Lower leg skin (tissue), 4 donors: ENCODE results near the gene BEX5. TPM values are rescaled to one million over a fixed set of nuclear protein-coding genes. Genes with fewer than 3 reads are reported as not detected.
"Not testable (repeated sequence)": the region's sequence is repeated elsewhere in the genome, so short reads cannot be mapped to it uniquely, and the experiment has no call there.

ENCODE experiments used
- DNase-seq, 2 donors: peaks; one replicate each; pipeline ENCODE4 v3.0.0-alpha.2; 2019; ENCODE audit warnings: low spot score in 2 of 2
- H3K4me3 ChIP-seq: fragments of 200-600 bp; sonication (generic); 2 replicates; pipeline ENCODE4 v1.5.1; 2017; ENCODE audit warnings: mild to moderate bottlenecking, low read depth; ENCODE audit not compliant: poor library complexity, severe bottlenecking
- POLR2A ChIP-seq, 2 donors: fragments of 450-650 bp; IDR thresholded peaks; one replicate each; pipeline ENCODE4 v1.6.1; 2016 to 2017; ENCODE audit warnings: antibody characterized with exemption in 2 of 2, mild to moderate bottlenecking in 1 of 2, moderate library complexity in 1 of 2
- WGBS, 2 donors: methylation state at CpG; one replicate each; pipeline ENCODE4 v1.1.5; 2018; 5-methylcytosine and 5-hydroxymethylcytosine counted together
- intact Hi-C: fragments of 100-400 bp; cut with DNase I; formaldehyde crosslinking; loops from one replicate; pipeline ENCODE4 v1.15.0; 2023; ENCODE audit warnings: low total_unique reads
- total RNA-seq, 4 donors: library from RNA; depleted of rRNA; stranded (reverse); fragments of >200 nt; gene quantifications; one replicate each; pipeline ENCODE4 v1.1.0, GENCODE V29; 2016
- TF ChIP-seq, protein P1 (sequence below), 3 donors: fragments of 450-650 bp; IDR thresholded peaks; one replicate each; pipeline ENCODE4 v1.5.1; 2016; ENCODE audit warnings: antibody characterized with exemption in 3 of 3, mild to moderate bottlenecking in 3 of 3, moderate library complexity in 2 of 3

The BEX5 gene
- total RNA-seq = 1 to 10 TPM; 1.3 to 6.4 (median 3.0) TPM

GRCh38 chrX:102155806-102156179, at the start of gene BEX5:
Gene BEX5 (minus strand): TSS chrX:102155977. CDS start chrX:102154265, 1,712 bp downstream.
- TF ChIP-seq POLR2A (IDR thresholded peaks at IDR 0.05) = no peak
- TF ChIP-seq, protein P1, sequence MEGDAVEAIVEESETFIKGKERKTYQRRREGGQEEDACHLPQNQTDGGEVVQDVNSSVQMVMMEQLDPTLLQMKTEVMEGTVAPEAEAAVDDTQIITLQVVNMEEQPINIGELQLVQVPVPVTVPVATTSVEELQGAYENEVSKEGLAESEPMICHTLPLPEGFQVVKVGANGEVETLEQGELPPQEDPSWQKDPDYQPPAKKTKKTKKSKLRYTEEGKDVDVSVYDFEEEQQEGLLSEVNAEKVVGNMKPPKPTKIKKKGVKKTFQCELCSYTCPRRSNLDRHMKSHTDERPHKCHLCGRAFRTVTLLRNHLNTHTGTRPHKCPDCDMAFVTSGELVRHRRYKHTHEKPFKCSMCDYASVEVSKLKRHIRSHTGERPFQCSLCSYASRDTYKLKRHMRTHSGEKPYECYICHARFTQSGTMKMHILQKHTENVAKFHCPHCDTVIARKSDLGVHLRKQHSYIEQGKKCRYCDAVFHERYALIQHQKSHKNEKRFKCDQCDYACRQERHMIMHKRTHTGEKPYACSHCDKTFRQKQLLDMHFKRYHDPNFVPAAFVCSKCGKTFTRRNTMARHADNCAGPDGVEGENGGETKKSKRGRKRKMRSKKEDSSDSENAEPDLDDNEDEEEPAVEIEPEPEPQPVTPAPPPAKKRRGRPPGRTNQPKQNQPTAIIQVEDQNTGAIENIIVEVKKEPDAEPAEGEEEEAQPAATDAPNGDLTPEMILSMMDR (IDR thresholded peaks at IDR 0.05) = no peak
- peak; percentile 27 to 87 for DNase-seq
- 0 to 25% methylated on average over 8 to 15 of the region's 15 CpGs for WGBS, 2 donors
- peak within 1 kb of the TSS; percentile 17 for H3K4me3 ChIP-seq
- intact Hi-C loops = no loop called here

GRCh38 chrX:102185967-102186720, 30.4 kb upstream of the BEX5 start:
- no peak overlapping the region for H3K4me3 ChIP-seq
- intact Hi-C loops = no loop called here
- 70 to 85% methylated on average over 7 of the region's 7 CpGs for WGBS, 2 donors
- no peak for TF ChIP-seq POLR2A (IDR thresholded peaks at IDR 0.05)
- TF ChIP-seq, protein P1 (IDR thresholded peaks at IDR 0.05) = no peak
- DNase-seq = no peak

DNA sequence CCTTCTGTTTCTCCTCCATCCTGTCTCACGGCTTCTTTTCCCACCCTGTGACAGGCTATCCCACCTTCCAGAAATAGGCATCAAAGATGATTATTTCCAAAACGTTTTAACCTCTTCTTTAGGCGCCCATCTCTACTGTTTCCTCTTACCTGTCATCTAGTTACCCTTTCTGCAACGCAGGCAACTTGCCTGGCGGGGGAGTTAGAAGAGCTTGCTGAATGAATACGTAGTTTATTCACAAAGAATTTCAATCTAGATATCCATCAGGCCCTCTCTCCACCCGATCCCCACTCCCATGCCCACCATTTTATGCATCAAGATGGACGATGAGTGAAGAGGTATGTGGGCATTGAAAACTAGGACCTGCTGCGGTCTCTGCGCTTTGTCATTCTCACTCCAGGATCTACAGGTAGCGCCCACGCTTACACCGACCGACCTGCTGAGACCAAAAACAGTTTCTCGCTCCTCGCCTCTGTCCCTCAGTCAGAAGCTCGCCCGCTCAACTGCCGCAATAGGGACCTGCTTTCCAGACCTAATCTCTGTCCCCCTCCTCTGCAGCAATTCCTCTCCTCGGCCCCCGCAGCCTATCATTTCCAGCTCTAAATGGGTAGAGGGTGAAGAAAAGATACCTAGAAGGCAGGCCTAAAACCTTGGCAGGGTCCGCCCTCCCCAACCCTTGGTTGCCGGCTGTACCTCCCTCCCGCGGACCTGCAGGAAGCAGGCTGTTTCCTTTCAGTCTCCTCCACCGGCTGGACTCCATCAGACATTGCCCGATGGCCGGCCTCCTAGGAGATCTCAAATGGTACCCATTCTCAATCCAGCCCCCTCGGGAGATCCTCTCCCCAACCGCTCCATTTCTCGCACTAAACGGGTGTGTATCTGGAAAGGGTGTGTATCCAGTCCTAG, 624 bp downstream of the BEX5 start:
- DNase-seq = peak in 1 of 2 donors; percentile 86
- 2 to 37% methylated on average over 32 of the region's 32 CpGs for WGBS, 2 donors
- H3K4me3 ChIP-seq = peak overlapping the region; percentile 17
- TF ChIP-seq, protein P1 (IDR thresholded peaks at IDR 0.05) = no peak
- no peak for TF ChIP-seq POLR2A (IDR thresholded peaks at IDR 0.05)
- intact Hi-C loops = no loop called here

- 2 to 17% methylated on average over 6 to 11 of the region's 11 CpGs for WGBS, 2 donors
- H3K4me3 ChIP-seq = no peak overlapping the region
- no peak for DNase-seq
- TF ChIP-seq POLR2A (IDR thresholded peaks at IDR 0.05) = no peak
- TF ChIP-seq, protein P1 (IDR thresholded peaks at IDR 0.05) = no peak
- intact Hi-C loops = no loop called here
Measured at GRCh38 chrX:102154218-102154860, 1.4 kb downstream of the BEX5 start.

- 45% methylated on average over 15 of the region's 31 CpGs; no CpG with 5 or more reads in 1 of the 2 donors for WGBS, 2 donors
- H3K4me3 ChIP-seq, DNase-seq, intact Hi-C loops: not testable (repeated sequence)
Measured at GRCh38 chrX:102142274-102142673, 13.5 kb downstream of the BEX5 start, which contains the start of gene TCEAL6. Gene TCEAL6 (minus strand): TSS chrX:102142481.

DNA sequence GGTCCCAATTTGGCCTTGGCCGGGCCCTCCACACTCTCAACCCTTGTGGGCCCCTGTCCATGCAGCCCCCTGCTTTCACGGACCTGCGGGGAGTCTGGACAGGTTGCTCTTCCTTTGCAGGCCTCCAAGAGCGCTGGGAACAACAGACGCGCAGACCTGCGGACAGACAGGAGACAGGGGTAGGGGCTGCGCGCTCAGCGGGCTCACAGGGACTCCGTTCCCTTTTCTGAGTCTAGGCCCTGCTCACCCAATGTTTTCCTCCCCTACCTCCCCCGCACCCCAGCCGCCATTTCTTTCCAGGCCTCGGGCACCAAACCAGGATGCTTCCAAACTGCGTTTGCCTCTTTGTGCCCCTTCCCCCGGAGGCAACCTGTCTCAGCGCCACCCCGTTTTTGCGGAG, 14.1 kb downstream of the BEX5 start:
- H3K4me3 ChIP-seq, DNase-seq, intact Hi-C loops: not testable (repeated sequence)
- whole genome bisulfite sequencing, 2 donors = 9 to 47% methylated on average over 17 to 19 of the region's 19 CpGs

DNA sequence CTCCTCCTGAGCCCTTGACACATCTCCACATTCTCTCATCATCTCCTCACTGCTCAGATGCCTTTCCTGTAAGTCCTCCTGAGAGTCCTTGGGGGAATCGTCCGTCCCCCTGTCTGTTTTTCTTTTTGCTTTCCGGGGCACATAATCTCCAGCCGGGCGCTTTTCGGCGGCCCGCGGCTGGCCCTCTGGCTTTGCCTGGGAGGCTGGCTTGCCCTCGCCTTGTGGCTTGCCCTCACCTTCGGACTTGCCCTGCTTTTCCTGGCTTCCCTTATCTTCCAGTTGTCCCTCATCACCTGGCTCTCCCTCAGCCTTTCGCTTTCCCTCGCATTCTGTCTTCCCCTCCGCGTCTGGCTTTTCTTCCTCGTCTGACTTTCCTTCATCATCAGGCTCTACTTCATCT, 14.9 kb downstream of the BEX5 start:
- intact Hi-C loops, DNase-seq, H3K4me3 ChIP-seq: not testable (repeated sequence)
- WGBS, 2 donors = 66 to 68% methylated on average over 15 to 16 of the region's 16 CpGs
